GM10248 (cell line): Measurements from ENCODE around the gene FABP1.

Experiments
- CTCF ChIA-PET: fragments of 300-600 bp; sonication (Branson Sonifier 250); formaldehyde crosslinking; extraction: SDS; loops from one replicate; lab custom pipeline; 2021; ENCODE audit warnings: antibody characterized with exemption; lab: Yijun Ruan, JAX
- POLR2A ChIA-PET: fragments of 350-650 bp; sonication (Branson Sonifier 250); formaldehyde crosslinking; extraction: SDS; loops from one replicate; lab custom pipeline; 2020; ENCODE audit warnings: antibody characterized with exemption; lab: Yijun Ruan, JAX
- DNase-seq: peaks from one replicate; pipeline ENCODE4 v3.0.0; 2012; ENCODE audit errors: extremely low spot score
- CTCF ChIP-seq: IDR thresholded peaks from 2 replicates; pipeline ENCODE4 v1.5.1; 2012; ENCODE audit warnings: mild to moderate bottlenecking, low read depth; ENCODE audit errors: extremely low read depth, missing control alignments, control extremely low read depth

FABP1 gene

DNA sequence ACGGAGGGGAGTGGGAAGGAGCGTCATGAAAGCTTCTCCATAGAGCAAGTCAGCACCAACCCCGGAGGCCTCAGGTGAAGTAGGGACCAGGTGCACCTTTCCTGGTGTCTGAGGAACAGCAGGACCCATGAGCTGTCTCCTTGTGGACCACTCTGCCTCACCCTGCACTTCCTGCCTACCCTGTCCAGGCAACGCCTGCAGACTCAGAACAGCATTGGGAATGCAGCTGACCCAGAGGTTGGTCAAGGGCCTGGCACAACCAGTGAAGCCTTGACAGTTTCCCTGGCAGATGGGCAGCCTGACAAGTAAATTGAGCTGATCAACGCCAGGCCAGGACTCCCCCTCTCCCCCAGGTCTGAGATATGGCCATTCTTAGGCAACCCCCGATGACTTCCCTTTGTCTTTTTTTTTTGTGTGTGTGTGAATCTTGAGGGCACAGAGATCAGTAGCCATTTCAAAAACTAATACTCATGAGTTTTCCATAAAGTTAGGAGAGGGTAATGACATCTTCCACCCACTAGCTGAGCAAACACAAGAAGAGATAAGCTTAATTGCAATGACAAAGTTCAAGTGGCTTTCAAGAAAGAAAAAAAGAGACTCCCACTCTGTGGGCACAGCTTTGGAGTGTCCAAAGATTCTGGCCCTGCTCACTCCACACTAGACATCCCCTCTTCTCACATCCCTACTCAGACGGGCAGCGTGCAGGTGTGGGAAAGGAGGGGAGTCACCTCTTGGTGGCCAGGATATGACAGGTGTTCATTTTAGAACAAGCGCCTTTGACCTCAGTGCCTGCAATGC lies 3.5 kb upstream of the FABP1 start:
- POLR2A ChIA-PET: no interaction called here
- TF ChIP-seq CTCF: no peak
- DNase-seq: no peak
- CTCF ChIA-PET: interaction anchor here (0.8 to 1.9 kb wide), 4 partner anchors 12 to 71 kb away, joined by 3 to 6 read pairs (median 4); no protein-coding TSS in a partner anchor

GRCh38 chr2:88129313-88129959 lies 1.6 kb upstream of the FABP1 start:
- no peak for DNase-seq
- CTCF ChIA-PET: interaction anchor here (1.2 to 1.9 kb wide), 2 partner anchors 31 to 69 kb away, joined by 4 to 6 read pairs; no protein-coding TSS in a partner anchor
- POLR2A ChIA-PET: no interaction called here
- TF ChIP-seq CTCF: no peak

DNA sequence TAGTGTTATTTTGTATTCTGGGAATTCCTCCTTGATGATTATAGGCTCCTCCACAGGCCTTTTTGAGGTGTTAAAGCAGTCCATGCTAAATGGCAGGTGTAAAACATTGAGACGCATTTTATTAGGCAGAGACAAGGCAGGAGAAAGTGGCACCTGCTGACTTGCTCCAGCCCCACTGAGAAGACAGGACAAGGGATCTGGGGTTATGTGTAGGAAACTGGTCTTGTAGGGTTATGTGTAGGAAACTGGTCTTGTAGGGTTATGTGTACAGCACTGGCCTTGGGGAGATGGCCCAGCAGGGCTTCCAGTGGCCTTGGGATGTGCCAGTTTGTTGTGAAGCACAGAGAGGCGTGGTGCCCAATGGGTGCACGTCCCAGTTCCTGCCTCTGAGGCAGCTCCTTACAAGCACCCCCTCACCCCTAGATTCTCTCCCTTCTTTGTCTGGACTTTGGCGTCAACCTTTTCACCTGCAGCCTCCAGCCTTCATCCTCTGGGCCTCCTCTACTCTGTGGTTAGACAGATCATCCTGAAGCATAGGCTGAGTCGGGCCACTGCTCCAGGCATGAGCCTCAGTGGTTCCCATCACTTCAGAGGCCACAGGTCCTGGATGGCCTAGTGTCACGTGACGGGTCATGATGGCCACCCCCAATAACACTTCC lies 921 bp upstream of the FABP1 start:
- no peak for TF ChIP-seq CTCF
- DNase-seq: no peak
- ChIA-PET POLR2A (no interaction called here), CTCF (no interaction called here)

- CTCF ChIA-PET: no interaction called here
- TF ChIP-seq CTCF: no peak
- POLR2A ChIA-PET: no interaction called here
- DNase-seq: no peak
These were observed 299 bp downstream of the FABP1 start for GRCh38 chr2:88127638-88127887.

GRCh38 chr2:88126772-88127637 lies 857 bp downstream of the FABP1 start:
- TF ChIP-seq CTCF: no peak
- DNase-seq: no peak
- ChIA-PET CTCF (no interaction called here), POLR2A (no interaction called here)
